NCI-H2227 (cell line): ENCODE measurements around the gene COG5.

ENCODE experiments used
- DNase-seq: peaks from one replicate; lab custom pipeline; 2025; ENCODE audit not compliant: unreplicated experiment; lab: John Stamatoyannopoulos, UW

The COG5 gene

DNA sequence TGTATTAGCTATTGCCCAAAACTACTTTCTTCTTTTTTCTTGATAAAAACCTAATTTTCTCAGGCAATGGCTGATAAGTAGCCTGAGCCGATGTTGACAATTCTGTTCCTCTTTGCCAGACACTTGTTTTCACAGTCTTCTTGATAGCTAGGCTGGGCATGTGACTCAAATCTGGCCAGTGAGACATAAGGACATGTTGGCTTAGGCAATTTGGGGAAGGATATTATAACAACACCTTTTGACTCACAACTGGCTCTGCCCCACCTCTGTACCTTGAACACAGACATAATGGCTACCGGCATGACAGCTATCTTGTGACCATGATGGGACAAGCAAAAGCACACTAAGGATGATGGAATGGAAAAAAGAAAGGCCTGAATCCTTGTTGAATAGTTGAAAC, 166.7 kb downstream of the COG5 start:
- no peak for DNase-seq

DNA sequence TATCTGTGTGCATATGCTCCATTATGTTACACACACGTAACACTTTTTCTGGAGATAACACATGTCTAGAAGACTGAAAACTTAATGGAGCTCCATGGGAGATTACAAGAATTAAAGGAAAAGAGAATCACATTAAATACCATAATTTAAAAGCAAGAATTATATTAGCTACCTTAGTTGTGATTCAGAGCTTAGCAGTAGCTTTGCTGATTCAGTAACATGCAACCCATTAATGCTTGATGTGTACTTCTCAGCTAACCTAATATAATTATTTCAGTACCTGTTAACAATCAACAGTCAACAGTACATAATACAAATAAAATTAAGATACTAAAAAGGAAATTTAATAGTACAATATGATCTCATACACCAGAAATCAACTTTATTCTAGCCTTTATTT, 167.6 kb downstream of the COG5 start:
- DNase-seq = no peak

DNA sequence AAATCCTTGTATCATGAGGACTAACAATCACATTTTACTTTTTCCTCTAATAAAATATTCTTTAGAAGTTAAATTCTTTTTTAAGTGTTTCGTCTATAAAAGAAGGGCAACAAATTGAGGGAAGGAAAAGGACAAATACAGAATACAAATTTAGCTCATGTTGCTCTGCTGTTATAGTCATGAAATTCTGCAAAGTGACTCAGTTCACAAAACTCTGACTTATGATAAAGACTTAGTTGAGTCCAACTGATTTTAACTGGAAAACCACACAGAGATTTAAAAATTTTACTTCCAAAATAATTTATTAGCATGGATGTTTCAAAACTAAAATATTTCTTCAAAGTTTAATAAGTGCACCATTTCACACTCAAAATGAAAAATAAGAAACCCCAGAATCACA, 168.9 kb downstream of the COG5 start:
- no peak for DNase-seq

DNA sequence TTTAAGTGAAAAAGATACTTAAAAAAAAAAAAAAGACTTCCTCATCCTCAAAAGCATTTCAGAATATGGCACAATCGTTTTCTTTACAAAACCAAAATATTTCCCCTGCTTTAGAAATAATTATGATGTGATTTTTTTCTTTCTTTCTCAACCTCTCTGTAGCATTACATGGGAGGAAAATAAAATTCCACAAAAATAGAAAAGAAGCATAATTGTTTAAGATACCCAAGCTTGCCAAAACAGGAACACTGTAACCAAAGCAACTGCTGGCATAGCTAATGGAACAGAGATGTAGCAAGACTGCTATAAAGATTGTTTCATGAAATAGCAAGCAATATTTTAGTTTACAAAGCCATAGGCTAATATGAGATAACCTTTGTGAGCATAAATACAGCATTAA, 169.4 kb downstream of the COG5 start:
- no peak for DNase-seq

DNA sequence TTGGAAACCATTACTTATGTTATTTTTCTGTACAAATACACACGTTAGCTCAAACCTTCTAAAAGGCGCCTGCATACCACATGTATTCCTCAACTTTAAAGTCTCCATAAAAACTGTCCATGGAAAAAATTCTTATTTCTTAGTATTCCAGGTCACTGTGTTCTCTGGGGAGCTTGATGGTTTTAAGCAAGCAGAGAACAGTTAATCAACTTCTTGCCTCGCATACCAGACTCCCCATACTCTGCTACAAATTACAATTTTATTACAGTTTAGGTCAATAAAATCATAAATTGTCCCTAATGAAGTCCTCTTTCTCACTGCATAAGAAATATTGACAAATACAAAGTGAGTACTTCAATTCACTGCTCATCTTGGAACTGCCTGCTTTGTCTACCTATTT, 170.9 kb downstream of the COG5 start:
- no peak for DNase-seq

DNA sequence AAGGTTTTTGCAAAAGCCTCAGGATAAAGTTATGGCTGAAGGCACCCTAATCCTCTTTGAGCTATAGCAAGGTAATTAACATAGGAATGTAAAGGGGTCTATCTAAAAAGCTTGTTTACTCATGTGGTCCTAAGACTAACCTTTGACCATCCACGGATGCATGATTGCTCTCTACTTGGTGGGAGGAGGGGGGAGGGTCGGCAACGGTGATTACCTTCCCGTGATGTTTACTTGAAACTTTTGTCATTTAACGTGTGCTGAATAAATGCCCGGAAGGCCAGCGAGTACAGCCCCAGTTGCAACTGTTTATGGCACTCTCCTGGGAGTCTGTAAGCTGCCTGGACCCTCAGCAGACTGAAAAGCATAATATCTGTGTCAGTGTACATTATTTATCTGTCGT, 172.8 kb downstream of the COG5 start:
- no peak for DNase-seq

DNA sequence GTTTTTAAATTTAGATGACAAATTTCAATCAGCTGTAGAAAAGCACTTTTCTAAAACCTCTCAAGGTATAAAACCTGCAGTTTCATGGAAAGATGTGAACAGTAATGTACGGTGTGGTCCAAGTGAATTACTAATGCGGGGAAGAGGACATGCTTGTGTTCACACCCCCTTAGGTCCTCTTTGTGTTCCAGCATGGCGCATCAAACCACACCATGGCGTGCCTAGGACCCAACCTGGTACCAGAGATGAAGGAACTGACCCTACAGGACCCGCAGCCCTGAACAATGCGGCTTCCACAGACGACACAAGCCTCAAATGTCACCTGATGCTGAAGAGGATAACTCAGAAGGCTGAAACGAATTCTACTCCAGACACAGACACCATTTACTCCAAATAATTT, 175.1 kb downstream of the COG5 start:
- no peak for DNase-seq

DNA sequence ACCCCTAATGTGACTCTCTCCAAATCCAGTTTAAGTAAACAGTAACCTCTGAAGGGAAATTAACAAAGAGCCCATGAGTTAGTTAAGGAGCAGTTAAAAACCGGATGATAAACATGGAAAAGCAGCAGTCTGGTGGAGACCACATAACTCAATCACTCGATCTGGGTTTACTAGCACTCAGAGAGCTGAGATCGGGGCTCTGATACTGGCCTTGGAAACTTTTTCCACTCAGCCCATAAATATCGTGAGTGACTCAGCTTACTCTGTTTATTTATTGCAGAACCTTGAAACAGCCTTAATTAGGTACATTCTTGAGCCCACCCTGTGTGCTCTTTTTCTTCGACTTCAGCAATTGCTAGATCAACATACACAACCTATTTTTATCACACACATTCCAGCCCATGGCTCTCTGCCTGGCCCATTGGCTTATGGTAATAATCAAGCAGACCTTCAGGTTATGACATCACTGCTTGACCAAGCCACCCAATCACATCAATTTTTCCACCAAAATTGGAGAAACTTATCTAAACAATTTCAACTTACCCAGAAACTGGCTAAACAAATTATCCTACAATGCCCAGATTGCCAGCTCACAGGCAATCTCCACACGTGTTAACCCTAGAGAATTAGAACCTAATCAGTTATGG, 176.0 kb downstream of the COG5 start:
- DNase-seq = no peak

DNA sequence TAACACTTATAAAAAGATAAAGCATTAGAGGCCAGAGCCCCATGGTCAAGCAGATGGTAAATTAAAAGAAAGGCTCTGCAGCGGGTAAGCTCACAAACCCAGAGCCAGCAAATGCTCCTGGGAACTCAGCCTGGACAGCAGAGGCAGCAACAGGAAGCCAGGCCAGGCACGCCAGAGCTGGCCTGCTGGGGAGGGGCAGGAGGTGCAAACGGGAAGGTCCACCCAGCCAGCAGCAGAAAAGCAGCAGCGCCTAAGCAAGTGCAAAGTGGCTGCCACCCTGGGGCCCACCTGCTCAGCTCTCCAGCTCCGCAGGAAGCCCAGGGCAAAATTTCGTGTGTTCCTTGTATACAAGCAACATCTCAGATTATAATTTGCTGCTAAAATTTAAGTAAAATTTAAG, 176.6 kb downstream of the COG5 start:
- no peak for DNase-seq

DNA sequence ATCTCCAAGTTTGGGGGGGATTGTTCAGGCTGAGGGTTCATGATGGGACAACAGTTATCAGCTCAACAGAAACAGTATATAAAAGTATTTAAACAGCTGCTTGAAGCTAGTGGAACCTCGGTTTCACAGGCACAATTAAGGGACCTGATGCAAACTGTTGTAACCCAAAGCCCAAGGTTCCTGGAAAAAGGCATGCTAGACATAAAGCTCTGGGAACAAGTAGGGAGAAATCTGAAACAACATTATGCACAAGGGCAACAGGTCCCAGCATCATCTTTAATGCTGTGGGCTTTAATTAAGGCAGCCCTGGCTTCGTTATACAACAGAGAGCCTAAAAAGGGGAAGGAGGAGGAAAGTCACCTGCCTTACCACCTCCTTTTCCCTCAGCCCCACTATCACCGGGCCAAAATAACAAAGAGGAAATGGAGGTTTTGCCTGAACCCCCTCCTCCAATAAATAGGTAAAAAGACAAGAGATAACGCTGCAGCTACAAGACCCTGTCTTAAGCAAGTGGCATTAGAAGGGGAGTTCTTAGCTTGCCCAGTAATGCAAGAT, 177.1 kb downstream of the COG5 start:
- no peak for DNase-seq

DNA sequence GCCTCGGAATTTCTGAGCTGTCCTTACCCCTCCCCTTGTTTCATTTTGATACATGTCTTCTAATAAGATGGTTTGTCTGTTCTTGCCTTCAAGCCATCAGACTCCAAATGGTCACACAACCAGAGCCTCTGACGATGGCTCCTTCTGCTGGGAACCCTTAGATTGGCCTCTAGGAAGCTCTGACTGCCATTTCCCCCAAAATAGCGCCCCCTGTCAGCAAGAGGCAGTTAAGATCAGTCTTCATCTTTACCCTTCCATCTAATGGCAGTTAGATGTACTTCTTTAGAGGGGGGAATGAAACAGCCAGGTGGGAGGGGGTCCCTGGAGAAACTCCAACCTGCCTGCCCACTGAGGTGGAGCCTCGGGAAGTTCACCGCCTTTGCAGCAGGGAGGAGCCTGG, 179.7 kb downstream of the COG5 start:
- DNase-seq = no peak

DNA sequence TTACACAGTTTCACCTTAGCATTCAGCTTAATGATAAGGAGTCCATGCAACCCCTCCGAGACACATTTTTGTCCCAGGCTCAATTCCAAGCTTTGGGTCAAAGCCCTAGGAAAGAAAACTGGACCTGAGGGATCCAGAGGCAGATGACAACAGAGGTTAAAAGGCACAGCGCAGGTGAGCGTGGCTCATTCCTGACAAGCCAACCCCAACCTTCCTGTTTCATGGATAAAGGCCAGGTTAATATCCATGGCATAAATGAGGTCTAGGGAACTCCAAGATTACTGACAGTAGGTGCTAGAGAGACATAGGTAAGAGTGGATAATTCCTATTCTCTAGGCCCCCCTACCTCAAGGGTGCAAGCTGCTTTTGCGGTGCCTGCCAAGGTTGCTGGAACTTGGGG, 180.5 kb downstream of the COG5 start:
- DNase-seq = no peak

DNA sequence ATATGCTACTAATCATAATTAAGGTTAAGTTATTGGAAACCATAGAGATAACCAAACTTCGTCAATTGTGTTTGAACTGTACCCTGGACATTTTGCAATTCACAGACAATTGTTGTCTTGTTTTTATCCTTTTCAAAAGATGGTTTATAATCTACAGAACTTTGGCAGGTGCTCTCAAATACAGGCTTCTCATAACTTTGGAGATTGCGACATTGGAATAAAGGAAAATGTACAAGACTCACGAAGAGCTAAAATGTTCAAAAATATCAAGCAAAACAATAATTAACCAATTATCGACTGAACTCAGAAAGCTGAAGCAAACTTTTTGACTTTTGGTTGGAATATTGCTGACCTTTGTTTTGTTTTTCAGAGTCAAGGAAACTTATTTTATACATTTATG, 182.3 kb downstream of the COG5 start:
- no peak for DNase-seq

DNA sequence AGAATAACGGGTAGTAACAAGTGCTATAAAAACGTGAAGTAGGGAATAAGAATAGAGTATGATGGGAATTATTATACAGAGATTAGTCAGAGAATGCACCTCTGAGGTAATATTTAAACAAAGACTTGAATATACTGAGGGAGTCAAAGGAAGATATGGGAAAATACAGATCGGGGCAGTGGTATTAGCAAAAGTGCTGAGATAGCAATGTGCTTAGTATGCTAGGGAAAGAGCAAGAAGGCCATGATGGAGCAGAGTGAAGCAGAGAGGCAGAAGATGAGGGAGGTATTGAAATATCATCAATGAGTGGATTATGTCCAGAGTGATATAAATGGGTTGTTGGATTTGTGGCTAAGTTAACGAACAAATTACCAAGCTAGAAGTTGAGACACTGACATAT, 190.4 kb downstream of the COG5 start:
- no peak for DNase-seq

DNA sequence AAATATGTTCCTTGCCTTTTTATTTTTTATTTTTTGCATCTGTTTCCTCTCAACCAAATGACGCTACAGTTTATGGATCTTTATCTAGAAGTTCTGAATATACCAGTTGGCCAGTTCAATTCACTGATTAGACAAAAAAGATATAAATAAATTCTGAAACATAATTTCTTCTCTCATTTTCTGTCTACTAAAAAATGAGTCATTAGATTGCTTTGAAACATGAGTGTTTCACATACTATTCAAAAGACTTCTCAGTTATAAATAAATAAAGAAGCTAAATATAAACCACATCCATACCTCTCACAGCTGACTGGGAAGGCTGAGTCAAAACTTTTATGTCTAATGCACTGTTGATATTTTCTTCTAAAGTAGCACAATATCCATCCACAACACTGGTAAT, 191.4 kb downstream of the COG5 start:
- DNase-seq = no peak

DNA sequence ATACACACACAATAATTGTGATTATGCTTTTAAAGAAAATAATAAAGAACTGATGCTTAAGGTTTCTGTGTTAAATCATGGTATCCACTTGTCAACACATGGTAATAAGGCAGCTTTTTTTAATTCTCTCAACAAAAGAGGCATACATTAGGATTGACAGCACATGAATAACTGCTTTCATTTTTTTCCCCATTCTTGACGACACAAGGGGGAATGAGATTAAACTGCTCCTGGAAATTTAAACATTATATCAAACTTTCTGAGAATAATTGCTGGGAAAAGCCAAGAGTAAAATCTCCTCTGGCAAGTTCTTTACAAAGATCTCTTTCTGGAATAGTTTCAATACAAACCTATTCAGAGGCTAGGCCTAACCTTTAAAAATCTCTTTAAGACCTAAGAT, 192.9 kb downstream of the COG5 start:
- no peak for DNase-seq

DNA sequence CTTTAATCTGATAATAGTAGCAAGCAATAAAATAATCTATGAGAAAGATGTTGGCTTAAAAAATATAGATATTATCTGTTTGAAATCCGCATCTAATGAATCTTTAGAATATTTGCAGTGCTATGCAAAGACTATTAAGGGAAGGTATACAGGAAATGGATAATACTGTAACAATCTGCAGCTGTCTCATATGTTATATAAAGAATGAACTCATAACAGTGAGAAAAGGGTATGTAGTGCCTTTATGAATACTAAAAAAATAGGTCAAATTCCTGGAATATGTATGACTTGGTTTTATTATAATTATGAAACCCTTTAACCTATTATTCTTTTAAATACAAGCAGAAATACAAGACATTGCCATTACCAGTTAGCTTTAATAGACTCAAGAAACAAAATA, 198.9 kb downstream of the COG5 start:
- DNase-seq = no peak

DNA sequence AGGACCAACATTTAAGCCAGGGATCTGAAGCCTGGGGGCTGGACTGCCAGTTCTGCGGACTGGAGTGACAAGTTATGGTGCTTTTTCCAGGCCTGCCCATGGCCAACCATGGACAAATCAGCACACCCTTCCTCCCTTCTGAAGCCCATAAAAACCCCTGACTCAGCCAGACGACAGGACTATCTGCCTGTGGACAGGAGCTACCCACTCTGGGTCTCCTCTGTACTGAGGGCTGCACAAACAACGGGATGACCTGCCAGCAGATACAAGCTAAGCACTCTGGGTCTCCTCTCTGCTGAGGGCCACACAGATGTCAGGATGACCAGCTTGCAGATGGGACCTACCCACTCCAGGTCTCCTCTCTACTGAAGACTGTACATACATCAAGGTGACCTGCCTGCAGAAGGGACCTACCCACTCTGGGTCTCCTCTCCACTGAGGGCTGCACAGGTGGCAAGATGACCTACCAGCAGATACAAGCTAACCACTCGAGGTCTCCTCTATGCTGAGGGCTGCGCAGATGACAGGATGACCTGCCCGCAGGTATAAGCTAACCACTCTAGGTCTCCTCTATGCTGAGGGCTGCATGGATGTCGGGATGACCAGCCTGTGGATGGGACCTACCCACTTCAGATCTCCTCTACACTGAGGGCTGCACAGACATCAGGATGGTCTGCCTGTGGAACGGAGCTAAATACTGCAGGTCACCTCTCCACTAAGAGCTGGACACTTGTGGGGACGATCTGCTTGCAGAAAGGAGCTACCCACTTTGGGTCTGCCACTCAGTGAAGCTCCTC, 204.0 kb downstream of the COG5 start:
- no peak for DNase-seq

DNA sequence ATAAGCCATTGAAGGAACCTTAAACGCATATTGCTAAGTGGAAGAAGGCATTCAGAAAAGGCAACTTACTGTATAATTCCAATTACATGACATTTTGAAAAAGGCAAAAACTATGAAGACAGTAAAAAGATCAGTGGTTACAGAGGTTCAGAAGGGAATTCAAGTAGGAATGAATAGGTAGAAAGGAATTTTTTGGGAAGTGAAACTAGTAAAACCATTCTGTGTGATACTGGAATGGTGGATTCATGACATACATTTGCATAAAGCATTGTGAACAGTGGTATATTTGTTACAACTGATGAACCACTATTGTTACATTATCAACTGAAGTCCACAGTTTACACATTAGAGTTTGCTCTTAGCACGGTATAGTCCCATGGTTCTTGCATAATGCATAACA, 208.1 kb downstream of the COG5 start:
- DNase-seq = no peak

DNA sequence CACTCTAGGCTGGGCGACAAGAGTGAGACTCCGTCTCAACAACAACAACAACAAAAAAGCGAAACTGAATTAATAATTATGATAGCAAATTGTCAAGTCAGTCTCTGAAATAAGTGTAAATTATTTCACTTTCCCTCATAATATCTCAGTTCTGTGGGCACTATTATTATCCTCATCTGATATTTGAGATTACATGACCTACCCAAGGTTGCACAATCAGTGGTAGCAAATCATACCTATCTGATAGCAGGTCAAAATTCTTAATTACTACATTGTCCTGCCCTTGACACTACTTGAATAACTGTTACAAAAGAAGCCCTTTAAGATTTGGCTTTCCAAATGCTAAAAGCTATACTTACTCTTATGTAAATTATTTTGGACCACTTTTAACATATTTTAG, 209.1 kb downstream of the COG5 start:
- no peak for DNase-seq

DNA sequence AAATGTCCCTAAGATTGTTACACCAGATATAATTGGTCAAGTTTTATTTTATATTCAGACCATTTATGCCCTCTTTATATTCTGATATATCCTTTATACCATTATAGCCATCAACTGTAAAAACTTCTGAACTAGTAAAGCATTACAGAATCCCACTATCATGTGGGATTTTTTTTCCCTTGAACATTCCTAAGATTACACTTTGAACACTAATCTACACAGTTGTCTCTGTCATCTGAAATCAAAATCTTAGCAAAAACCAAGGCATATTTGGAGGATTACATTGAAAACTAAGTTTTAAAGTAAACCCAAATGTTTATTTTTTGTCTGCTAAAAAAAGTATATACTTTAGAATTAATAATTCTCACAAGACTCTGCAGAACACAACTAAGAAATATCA, 210.0 kb downstream of the COG5 start:
- no peak for DNase-seq

DNA sequence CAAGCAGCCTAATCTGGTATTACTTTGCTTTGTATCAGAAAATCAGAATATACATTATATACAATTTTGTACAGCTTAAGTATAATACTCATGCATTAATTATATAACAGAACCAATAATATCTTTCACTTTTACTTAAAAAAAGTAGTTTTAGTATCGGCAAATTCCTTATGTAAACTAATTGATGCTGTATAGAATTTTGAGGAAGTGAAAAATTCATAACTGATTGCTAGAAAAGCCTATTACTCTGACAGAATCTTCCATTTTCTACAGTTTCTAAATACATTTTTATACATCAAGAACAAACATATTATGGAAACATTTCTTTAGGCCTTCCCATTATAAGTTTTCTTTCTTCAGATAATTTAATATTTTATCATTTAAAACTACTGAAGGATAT, 217.8 kb downstream of the COG5 start:
- no peak for DNase-seq

DNA sequence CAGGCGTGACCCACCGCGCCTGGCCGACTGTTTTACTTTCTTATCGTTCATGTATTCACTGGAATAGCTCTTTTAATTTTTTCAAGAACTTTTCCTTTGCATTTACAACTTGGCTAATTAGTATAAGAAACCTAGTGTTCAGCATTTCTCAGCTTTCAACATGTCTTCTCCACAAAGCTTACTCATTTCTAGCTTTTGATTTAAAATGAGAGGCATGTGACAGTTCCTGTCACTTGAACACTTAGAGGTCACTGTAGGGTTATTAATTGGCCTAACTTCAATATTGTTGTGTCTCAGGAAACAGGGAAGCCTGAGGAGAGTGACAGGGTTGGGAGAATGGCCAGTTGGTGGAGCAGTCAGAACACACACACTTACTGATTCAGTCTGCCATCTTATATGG, 218.9 kb downstream of the COG5 start:
- no peak for DNase-seq
